ES-I3 (cell line): ENCODE data around the gene RNASEH1.
"Not testable (repeated sequence)": the region's sequence is repeated elsewhere in the genome, so short reads cannot be mapped to it uniquely, and the experiment has no call there.

ENCODE experiments used
- H3K36me3 ChIP-seq: 2 replicates; pipeline ENCODE4 v1.6.1; 2013; ENCODE audit warnings: mild to moderate bottlenecking, low read length, control low read depth, moderate library complexity; ENCODE audit not compliant: insufficient read depth
- H3K4me1 ChIP-seq: 2 replicates; pipeline ENCODE4 v1.6.1; 2013; ENCODE audit warnings: mild to moderate bottlenecking, control low read depth, low read length; ENCODE audit not compliant: insufficient read depth
- H3K9ac ChIP-seq: 2 replicates; pipeline ENCODE4 v1.6.1; 2013; ENCODE audit warnings: low read depth, mild to moderate bottlenecking, low read length, moderate library complexity
- H3K9me3 ChIP-seq: 2 replicates; pipeline ENCODE4 v1.6.1; 2013; ENCODE audit warnings: mild to moderate bottlenecking, low read length, moderate library complexity; ENCODE audit not compliant: control insufficient read depth, insufficient read depth

RNASEH1 gene

DNA sequence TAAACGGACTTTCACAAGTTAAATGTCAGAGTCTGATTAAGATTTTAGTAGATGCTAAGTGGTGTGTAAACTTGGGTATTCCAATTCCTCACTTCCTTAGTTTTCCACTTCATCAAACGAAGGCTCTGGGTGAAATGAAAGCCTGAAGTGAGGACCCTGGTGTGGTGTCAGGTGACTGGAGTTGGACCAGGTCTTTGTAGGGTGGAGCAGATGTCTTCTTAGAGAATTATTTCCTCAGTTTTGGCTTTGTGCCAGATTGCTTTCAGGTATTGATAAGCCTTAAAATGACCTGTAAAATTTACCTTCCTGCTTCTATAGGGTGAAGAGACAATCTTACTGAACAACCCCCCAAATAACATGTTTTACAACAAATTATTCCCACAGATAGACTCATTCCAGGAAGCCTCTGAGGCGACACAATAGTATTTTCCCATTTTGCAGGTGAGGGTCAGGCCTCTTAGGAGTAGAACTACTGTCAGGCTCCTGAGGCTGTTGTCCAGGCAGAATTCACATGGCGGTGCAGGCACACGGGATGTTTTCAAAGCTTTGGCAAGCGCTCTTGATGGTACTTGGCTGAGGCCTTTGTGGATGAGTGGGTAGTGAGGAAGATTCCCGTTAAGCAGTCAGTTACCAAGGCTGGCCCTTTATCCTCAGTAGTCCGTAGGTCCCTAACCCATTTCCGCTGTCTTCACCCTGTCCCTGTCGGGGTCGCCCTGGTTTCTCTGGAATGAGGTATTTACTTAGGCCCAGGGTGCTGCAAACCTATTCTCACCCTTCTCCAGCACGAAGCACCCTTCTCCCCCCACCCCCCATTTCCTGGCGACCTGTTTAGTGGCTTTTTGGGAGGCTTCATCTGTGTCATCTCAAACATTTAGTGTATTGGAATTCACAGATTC is 23.5 kb upstream of the RNASEH1 start:
- H3K9ac ChIP-seq, result no peak overlapping the region
- H3K9me3 ChIP-seq, result no peaks in the 10 kb centered on the region
- H3K4me1 ChIP-seq, result 0 out of 2 replicates have a peak, but pooled peaks cover under 1% of the 10 kb centered on the region
- H3K36me3 ChIP-seq, result peaks cover 39% of the 10 kb centered on the region

DNA sequence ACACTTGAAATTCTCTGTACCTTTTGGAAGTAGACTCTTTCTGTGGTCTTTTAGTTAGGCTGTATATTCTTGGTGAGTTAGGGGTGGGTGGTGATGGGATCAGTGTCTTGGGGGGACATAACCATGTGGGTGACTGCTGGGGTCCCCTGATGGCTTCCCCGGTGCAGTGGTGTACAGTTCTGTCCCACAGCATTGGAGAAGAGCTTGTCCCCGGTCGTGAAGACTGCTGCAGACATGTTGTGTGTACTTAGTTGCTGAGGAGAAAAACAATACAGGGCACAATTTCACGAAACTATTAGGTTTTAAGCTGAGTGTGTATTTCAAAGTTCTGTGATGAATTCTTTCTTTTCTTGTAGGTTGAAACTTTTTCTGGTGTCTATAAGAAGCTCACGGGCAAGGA is 22.3 kb upstream of the RNASEH1 start:
- Histone ChIP-seq H3K4me1 (0 out of 2 replicates have a peak, but pooled peaks cover 6% of the 10 kb centered on the region), H3K36me3 (peaks cover 45% of the 10 kb centered on the region), H3K9me3 (no peaks in the 10 kb centered on the region), H3K9ac (no peak overlapping the region)

DNA sequence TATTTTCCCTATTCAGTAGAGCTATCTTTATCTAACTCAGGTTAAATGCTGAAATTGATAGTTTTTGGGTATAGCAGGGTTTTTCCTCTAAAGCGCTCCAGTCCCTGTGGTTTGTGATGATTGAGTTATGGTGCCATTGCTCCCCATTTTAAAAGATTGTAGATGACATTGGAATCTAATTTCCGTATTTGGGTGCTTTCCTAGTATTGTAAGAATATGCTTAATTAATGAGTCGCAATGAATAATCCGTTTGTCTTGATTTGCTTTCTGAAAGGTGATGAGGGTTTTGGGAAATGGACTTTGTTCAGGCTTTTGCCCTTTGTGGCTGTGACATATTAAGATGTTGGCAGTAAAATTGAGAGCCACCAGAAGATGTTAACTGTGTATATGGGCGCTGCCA is 20.9 kb upstream of the RNASEH1 start:
- Histone ChIP-seq H3K9ac (no peak overlapping the region), H3K4me1 (0 out of 2 replicates have a peak, but pooled peaks cover 6% of the 10 kb centered on the region), H3K9me3 (no peaks in the 10 kb centered on the region), H3K36me3 (peaks cover 45% of the 10 kb centered on the region)

DNA sequence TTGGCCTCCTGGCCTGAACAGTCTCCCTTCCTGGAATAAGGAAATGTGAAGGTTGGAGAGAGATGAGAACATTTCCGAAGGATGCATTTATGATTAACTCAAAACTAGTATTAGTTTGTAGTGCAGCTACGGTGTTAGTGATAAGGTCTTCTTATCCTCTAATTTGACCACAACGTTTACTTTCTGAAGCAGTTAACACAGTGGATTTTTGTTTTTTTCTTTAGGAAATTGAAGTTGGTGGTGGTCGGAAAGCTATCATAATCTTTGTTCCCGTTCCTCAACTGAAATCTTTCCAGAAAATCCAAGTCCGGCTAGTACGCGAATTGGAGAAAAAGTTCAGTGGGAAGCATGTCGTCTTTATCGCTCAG is 18.1 kb upstream of the RNASEH1 start:
- peaks cover 43% of the 10 kb centered on the region for H3K36me3 ChIP-seq

DNA sequence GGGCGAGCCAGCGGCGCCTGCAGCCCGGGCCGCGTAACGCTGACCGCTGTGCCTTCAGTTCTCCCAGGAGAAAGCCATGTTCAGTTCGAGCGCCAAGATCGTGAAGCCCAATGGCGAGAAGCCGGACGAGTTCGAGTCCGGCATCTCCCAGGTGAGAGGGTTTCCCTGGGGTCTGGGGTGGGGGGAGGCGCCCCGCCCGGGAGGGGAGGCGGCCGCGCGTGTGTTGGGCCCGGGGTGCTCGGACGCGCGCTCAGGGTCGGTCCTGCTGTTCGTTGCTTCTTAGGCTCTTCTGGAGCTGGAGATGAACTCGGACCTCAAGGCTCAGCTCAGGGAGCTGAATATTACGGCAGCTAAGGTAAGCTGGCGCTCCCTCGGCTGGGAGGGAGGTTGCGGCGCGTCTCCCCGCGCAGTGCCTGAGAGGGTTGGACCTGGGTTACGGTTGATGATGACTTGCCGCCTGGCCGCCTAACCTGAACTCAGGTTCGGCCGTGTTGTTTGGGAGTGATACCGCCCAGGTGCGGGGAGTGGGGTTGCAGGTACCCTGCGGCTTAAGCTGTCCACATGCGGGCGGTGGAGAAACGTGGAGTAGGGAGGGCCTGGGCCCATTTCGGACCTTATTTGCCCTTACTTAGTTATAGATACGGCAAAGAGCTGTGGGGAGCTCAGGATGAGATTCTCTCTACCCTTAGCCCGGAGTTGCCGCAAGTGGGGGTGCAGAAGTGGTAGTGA is 17.6 kb upstream of the RNASEH1 start:
- Histone ChIP-seq H3K9me3 (no peaks in the 10 kb centered on the region), H3K9ac (peak overlapping the region; percentile 78), H3K4me1 (0 out of 2 replicates have a peak, but pooled peaks cover 6% of the 10 kb centered on the region), H3K36me3 (peaks cover 37% of the 10 kb centered on the region)

More for the DNA sequence above, 18.1 kb upstream of the RNASEH1 start:
- not testable (repeated sequence) for H3K9me3 ChIP-seq, H3K4me1 ChIP-seq
- peak overlapping the region; percentile 78 for H3K9ac ChIP-seq

DNA sequence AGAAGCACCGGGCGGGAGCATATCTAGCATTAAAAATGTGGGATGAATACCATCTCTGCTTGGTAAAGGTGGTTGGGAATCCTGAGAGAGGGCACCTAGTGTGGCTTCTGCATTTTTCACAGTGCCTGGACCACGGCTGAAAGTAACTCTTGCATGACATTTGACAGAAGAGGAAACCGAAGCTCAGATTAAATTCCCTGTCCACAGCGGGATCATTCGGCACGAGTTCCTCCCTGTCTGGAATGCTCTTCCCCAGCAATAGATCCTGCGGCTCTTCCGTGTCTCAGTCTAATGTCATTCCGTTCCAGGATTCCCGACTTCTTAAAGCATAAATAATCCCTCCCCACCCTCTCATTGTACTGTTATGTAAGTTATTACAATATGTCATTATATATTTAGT is 16.0 kb upstream of the RNASEH1 start:
- Histone ChIP-seq H3K4me1 (0 out of 2 replicates have a peak, but pooled peaks cover 6% of the 10 kb centered on the region), H3K9ac (peak overlapping the region; percentile 72; the same call in 1 of the 2 replicates), H3K36me3 (peaks cover 26% of the 10 kb centered on the region), H3K9me3 (no peaks in the 10 kb centered on the region)

DNA sequence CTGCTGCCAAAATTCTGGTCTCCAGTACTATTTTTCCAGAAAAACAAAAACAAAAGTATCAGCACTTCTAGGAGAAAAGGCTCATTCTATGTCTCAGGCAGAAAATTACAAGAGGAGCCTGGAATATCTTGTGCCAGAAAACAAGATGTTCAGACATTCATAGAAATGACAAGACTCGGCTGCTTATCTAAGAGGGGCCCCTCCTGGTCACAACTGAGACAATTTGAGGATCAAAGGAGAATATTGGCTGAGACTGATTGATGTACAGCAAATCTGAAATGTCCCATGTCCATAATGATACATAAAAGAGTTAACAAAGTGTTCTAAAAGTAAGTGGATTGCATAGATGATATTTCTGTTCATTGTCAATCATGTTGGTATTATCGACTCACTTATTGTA is 14.5 kb upstream of the RNASEH1 start:
- no peaks in the 10 kb centered on the region for H3K9me3 ChIP-seq

DNA sequence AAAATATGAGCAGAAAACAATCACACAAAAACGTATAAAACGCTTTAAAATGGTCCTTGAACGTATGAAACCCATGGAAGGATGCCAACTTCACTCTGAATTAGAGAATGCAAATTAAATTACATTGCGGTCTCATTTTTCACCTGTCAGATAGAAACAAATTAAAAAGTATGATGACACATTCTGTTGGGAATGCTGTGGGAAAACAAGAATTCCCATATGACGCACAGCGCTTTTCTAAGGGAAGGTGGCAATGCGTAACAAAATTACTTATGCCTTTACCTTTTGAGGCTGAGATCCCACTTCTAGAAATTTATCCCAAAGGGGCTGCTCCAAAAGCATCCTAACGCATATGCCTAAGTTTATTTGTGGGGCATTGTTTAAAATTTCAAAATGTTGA is 13.2 kb upstream of the RNASEH1 start:
- Histone ChIP-seq H3K36me3 (peaks cover 3% of the 10 kb centered on the region), H3K9me3 (no peaks in the 10 kb centered on the region), H3K4me1 (0 out of 2 replicates have a peak, but pooled peaks cover 2% of the 10 kb centered on the region), H3K9ac (no peak overlapping the region)

More for the DNA sequence above, 14.5 kb upstream of the RNASEH1 start:
- peaks cover 14% of the 10 kb centered on the region for H3K36me3 ChIP-seq
- no peak overlapping the region for H3K9ac ChIP-seq
- H3K4me1 ChIP-seq, result 0 out of 2 replicates have a peak, but pooled peaks cover 6% of the 10 kb centered on the region

DNA sequence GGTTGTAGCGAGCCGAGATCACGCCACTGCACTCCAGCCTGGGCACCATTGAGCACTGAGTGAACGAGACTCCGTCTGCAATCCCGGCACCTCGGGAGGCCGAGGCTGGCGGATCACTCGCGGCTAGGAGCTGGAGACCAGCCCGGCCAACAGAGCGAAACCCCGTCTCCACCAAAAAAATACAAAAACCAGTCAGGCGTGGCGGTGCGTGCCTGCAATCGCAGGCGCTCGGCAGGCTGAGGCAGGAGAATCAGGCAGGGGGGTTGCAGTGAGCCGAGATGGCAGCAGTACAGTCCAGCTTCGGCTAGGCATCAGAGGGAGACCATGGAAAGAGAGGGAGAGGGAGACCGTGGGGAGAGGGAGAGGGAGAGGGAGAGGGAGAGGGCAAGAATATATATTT is 11.5 kb upstream of the RNASEH1 start:
- H3K36me3 ChIP-seq, H3K9ac ChIP-seq, H3K4me1 ChIP-seq, H3K9me3 ChIP-seq: not testable (repeated sequence)

DNA sequence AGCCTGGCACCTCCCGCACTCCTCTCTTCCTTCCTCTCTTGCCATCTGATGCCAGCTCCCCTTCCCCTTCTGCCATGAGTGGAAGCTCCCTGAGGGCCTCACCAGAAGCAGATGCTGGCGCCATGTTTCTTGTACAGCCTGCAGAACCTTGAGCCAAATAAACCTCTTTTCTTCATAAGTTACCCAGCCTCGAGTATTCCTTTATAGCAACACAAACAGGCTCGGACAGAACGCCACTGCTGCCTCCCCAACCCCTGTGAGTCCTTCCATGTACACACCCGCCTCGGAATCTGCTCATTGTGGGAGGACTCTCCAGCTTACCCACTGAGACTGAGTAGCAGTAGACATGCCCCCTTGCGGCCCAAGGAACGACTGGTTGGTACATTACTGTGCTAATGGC is 8.7 kb upstream of the RNASEH1 start:
- no peaks in the 10 kb centered on the region; the same call in 1 of the 2 replicates for H3K36me3 ChIP-seq
- no peaks in the 10 kb centered on the region for H3K9me3 ChIP-seq
- no peaks in the 10 kb centered on the region for H3K4me1 ChIP-seq
- H3K9ac ChIP-seq, result no peak overlapping the region

DNA sequence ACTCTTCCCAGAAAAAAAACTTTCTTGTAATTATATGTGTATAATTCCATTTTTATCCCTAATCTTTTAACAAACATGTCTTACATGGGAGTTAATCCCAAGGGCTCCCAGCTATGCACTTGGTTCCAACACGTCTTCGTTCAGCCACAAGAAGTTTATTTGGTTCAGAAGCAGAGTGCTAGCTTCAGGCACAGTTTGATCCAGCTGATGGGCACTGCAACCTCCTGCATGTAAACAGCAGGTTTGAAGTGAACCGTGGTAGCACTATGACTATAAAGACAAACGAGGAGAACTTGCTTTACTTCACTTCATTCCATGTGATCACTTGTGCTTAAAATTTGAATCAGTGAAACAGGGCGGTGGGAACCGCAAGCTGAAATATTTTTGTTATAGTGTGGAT is 7.0 kb upstream of the RNASEH1 start:
- Histone ChIP-seq H3K4me1 (no peaks in the 10 kb centered on the region), H3K36me3 (no peaks in the 10 kb centered on the region; the same call in 1 of the 2 replicates), H3K9me3 (no peaks in the 10 kb centered on the region), H3K9ac (no peak overlapping the region)

DNA sequence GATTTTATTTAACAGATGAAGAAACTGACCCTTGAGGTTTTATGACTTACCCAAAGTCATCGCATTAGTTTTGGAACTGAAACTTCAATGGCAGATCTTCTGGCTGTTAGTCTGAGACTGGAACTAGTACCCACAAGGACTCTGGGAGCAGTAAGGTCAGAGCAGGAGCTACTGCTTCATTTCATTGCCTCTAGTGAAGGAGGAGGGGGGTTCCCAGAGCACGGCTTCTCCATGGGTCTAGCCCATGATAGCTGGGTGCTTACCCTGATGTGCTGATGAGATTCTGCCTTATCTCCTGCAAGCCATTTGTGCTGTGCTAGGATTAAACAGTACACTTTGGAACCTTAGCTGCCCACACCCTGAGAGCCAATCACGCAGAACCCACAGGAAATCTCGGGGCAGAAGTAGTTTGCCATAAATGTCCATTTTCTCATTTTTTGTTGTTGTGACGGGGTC is 5.4 kb upstream of the RNASEH1 start:
- H3K9me3 ChIP-seq, result no peaks in the 10 kb centered on the region
- H3K9ac ChIP-seq, result no peak overlapping the region
- no peaks in the 10 kb centered on the region for H3K36me3 ChIP-seq
- no peaks in the 10 kb centered on the region for H3K4me1 ChIP-seq

DNA sequence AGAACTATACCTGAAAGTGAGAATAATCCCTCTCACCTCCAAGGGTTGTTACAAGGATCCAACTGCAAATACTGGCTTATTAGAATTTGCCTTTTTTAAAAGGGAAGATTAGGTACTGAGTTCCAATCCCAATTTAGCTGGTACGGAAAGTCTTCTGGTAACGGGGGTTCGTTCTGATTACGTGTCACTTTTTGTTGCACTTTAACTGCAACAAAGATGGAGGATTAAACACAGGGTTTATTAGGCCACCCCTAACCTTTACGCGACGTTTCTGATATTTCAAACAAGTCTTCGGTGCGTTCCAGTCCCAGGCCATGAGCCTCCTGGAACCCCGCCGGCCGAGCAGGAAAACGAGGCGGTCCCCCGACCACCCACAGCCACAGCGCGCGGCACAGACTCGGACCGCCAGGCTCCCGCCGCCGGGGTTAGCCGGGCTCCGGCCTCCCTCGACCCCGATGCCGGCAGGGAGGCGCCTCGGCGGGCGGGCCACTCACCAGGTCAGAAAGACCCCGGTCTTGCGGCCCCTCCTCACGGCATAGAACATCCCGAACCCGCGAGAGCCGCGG is 411 bp downstream of the RNASEH1 start:
- peaks cover 17% of the 10 kb centered on the region for H3K36me3 ChIP-seq

DNA sequence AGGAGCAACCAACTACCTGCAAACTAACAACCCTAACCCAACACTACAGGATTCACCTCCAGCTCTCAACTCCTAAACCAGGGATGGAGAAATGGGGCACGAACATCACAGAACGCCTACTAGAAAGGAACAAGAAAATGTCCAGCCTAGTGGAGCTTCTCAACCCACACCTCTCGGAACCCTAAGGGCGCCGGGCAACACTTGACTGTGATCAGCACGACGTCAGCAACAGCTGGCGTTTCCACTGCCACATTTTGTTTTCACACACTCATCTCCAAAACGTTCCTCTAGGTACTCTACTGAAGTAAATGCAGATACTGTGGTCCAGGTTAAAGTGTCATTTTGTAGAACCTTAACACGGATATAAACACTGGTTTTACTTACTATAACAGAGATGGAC is 4.2 kb downstream of the RNASEH1 start:
- no peaks in the 10 kb centered on the region for H3K4me1 ChIP-seq
- H3K9me3 ChIP-seq, result no peaks in the 10 kb centered on the region
- peaks cover 32% of the 10 kb centered on the region for H3K36me3 ChIP-seq
- no peak overlapping the region for H3K9ac ChIP-seq

More for the DNA sequence above, 411 bp downstream of the RNASEH1 start:
- Histone ChIP-seq H3K9ac (peak overlapping the region; percentile 80), H3K9me3 (no peaks in the 10 kb centered on the region), H3K4me1 (no peaks in the 10 kb centered on the region)
